Measurements from ENCODE around the gene ITPRID2. TPM values are rescaled to one million over a fixed set of nuclear protein-coding genes. Genes with fewer than 3 reads are reported as not detected.

ITPRID2 gene
- total RNA-seq, 1 experiment from 2014 or later = 375 TPM

DNA sequence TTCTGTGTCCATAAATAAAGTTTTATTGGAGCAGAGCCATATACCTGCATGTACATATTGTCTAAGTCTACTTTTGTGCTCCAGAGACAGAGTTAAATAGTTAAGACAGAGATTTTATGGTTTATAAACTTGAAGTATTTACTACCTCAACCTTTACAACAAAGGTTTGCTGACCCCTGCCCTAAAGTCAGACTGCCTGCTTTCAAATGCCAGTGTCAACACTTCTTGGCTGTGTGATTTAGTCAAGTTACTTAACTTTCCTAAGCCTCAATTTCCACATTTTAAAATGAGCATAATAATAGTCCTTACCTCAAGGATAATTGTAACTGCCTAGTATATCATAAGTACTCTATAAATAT is 44.4 kb upstream of the ITPRID2 start:
- H3K4me1 Mint-ChIP-seq (ENCODE audit: low read depth, unreplicated experiment) = peaks cover 54% of the 10 kb centered on the region
- no TSS peak for BruUV-seq (replicated peaks)
- H3K27ac Mint-ChIP-seq (ENCODE audit: unreplicated experiment) = peak overlapping the region; percentile 50
- no peaks in the 10 kb centered on the region for H3K27me3 Mint-ChIP-seq (ENCODE audit: unreplicated experiment)
- H3K9me3 Mint-ChIP-seq (ENCODE audit: low read depth, unreplicated experiment) = no peaks in the 10 kb centered on the region
- H3K4me3 Mint-ChIP-seq (ENCODE audit: low read depth, unreplicated experiment) = no peak overlapping the region
- TF ChIP-seq, protein P1, sequence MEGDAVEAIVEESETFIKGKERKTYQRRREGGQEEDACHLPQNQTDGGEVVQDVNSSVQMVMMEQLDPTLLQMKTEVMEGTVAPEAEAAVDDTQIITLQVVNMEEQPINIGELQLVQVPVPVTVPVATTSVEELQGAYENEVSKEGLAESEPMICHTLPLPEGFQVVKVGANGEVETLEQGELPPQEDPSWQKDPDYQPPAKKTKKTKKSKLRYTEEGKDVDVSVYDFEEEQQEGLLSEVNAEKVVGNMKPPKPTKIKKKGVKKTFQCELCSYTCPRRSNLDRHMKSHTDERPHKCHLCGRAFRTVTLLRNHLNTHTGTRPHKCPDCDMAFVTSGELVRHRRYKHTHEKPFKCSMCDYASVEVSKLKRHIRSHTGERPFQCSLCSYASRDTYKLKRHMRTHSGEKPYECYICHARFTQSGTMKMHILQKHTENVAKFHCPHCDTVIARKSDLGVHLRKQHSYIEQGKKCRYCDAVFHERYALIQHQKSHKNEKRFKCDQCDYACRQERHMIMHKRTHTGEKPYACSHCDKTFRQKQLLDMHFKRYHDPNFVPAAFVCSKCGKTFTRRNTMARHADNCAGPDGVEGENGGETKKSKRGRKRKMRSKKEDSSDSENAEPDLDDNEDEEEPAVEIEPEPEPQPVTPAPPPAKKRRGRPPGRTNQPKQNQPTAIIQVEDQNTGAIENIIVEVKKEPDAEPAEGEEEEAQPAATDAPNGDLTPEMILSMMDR (IDR thresholded peaks at IDR 0.05; ENCODE audit: unreplicated experiment) = no peak
- intact Hi-C loops (cut with micrococcal nuclease; ENCODE audit: unreplicated experiment) = no loop called here
- CTCF ChIA-PET = interaction anchor here (1.0 to 1.7 kb wide), 2 partner anchors 35 to 45 kb away, joined by 3 to 6 read pairs; no protein-coding TSS in a partner anchor
- DNase-seq = no peak
- peaks cover 4% of the 10 kb centered on the region for H3K36me3 Mint-ChIP-seq (ENCODE audit: insufficient read depth, unreplicated experiment)

DNA sequence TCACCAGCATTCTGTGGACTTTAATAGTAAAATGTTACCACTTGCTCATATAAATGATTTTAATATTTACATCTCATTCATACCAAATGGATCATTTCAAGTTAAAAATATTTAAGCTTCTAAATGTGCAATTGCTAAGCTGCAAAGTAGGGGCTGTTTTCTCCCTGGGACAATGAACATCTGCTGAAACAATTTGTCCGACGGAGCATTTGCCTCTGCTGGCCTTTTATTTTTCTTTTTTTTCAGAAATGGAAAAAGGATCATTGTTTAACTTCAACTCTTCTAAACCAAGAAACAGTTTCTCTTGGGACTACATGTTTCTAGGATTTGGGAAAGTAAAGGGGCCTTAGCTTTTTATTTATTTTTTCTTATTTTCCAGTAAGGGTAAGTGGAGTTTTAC is 43.8 kb upstream of the ITPRID2 start:
- CTCF ChIA-PET = interaction anchor here (0.6 to 1.7 kb wide), 5 partner anchors 36 to 1210 kb away, joined by 3 to 6 read pairs (median 5); no protein-coding TSS in a partner anchor
- H3K9me3 Mint-ChIP-seq (ENCODE audit: low read depth, unreplicated experiment) = no peaks in the 10 kb centered on the region
- H3K4me1 Mint-ChIP-seq (ENCODE audit: low read depth, unreplicated experiment) = peaks cover 54% of the 10 kb centered on the region
- DNase-seq = no peak
- no peak overlapping the region for H3K4me3 Mint-ChIP-seq (ENCODE audit: low read depth, unreplicated experiment)
- H3K27me3 Mint-ChIP-seq (ENCODE audit: unreplicated experiment) = no peaks in the 10 kb centered on the region
- TF ChIP-seq, protein P1 (IDR thresholded peaks at IDR 0.05; ENCODE audit: unreplicated experiment) = no peak
- H3K36me3 Mint-ChIP-seq (ENCODE audit: insufficient read depth, unreplicated experiment) = peaks cover 4% of the 10 kb centered on the region
- H3K27ac Mint-ChIP-seq (ENCODE audit: unreplicated experiment) = peak overlapping the region; percentile 67
- BruUV-seq (replicated peaks) = no TSS peak
- intact Hi-C loops (cut with micrococcal nuclease; ENCODE audit: unreplicated experiment) = loop anchor here (2.0 kb wide), 1 partner anchor 45 kb away; no protein-coding TSS in a partner anchor

DNA sequence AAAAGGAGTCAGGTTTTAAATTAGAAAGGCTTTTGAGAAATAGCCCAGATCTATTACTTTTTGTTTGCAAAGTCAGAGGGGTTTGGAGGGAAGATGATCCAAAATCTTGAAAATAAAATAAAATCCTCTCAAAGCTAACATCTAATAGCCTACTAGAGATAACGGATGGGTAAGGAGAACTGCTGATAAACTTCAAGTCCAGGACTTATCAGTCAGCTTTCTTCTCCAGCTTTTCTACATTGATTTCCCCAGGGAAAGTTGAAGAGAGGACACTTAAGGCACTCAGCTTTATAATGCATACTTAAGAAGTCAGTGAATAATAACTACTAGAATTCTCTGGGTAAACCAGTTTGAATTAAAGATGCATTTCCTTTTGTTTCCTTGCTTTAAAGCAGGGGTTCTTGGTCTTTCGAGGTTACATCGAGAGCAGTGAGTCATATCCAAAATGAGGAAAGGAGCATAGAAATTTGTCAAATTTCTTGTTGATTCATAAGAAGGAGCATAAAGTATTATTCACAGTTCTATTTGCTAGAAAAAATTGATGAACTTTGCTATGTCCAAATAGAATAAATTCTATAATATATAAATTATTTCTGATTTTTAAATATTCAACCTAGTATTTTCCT is 43.2 kb upstream of the ITPRID2 start:
- no peak overlapping the region for H3K4me3 Mint-ChIP-seq (ENCODE audit: low read depth, unreplicated experiment)
- TF ChIP-seq, protein P1 (IDR thresholded peaks at IDR 0.05; ENCODE audit: unreplicated experiment) = no peak
- DNase-seq = no peak
- H3K4me1 Mint-ChIP-seq (ENCODE audit: low read depth, unreplicated experiment) = peaks cover 54% of the 10 kb centered on the region
- H3K27me3 Mint-ChIP-seq (ENCODE audit: unreplicated experiment) = no peaks in the 10 kb centered on the region
- H3K9me3 Mint-ChIP-seq (ENCODE audit: low read depth, unreplicated experiment) = no peaks in the 10 kb centered on the region
- intact Hi-C loops (cut with micrococcal nuclease; ENCODE audit: unreplicated experiment) = loop anchor here (2.0 kb wide), 1 partner anchor 44 kb away; no protein-coding TSS in a partner anchor
- CTCF ChIA-PET = interaction anchor here (0.6 to 1.0 kb wide), 4 partner anchors 44 to 1209 kb away, joined by 3 to 5 read pairs (median 4); no protein-coding TSS in a partner anchor
- peaks cover 4% of the 10 kb centered on the region for H3K36me3 Mint-ChIP-seq (ENCODE audit: insufficient read depth, unreplicated experiment)
- H3K27ac Mint-ChIP-seq (ENCODE audit: unreplicated experiment) = peak overlapping the region; percentile 67
- no TSS peak for BruUV-seq (replicated peaks)

DNA sequence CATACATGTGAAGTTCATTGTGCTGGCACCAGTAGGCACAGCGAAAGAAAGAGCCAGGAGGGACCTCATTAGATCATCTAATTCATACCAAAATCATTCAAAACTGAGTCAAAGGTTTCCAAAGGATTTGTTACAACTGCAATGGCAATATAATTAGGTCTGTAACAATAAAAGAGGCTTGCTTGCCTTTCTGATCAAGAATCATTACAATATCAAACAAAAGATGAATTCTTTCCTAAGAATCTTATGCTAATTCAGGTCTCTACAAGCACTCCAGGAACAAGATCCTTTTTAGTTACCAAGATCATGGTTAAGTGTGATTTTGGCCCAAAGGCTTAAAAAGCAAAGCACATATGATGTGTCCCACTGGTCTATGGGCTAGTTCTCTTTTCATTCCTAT is 41.9 kb upstream of the ITPRID2 start:
- Mint-ChIP-seq H3K9me3 (ENCODE audit: low read depth, unreplicated experiment) (no peaks in the 10 kb centered on the region), H3K4me1 (ENCODE audit: low read depth, unreplicated experiment) (peaks cover 56% of the 10 kb centered on the region), H3K27ac (ENCODE audit: unreplicated experiment) (peak overlapping the region; percentile 69), H3K27me3 (ENCODE audit: unreplicated experiment) (no peaks in the 10 kb centered on the region), H3K36me3 (ENCODE audit: insufficient read depth, unreplicated experiment) (peaks cover 1% of the 10 kb centered on the region), H3K4me3 (ENCODE audit: low read depth, unreplicated experiment) (no peak overlapping the region)
- TF ChIP-seq, protein P1 (IDR thresholded peaks at IDR 0.05; ENCODE audit: unreplicated experiment) = no peak
- CTCF ChIA-PET = interaction anchor here (0.6 to 2.4 kb wide), 3 partner anchors 10 to 192 kb away, joined by 3 to 7 read pairs (median 3); no protein-coding TSS in a partner anchor
- intact Hi-C loops (cut with micrococcal nuclease; ENCODE audit: unreplicated experiment) = loop anchor here (2.0 kb wide), 1 partner anchor 43 kb away; no protein-coding TSS in a partner anchor
- no TSS peak for BruUV-seq (replicated peaks)
- no peak for DNase-seq

Data from Calu3 (cell line).